Measurements from ENCODE around the gene CCSER2. TPM values are rescaled to one million over a fixed set of nuclear protein-coding genes. Genes with fewer than 3 reads are reported as not detected.

The CCSER2 gene
- total RNA-seq, 4 donors from 2014 or later, result 33.7 to 63.9 (median 47.5) TPM

- TF ChIP-seq CTCF (IDR thresholded peaks at IDR 0.05), result no peak
- no peak for TF ChIP-seq POLR2A (IDR thresholded peaks at IDR 0.05)
- H3K27me3 ChIP-seq, result no peaks in the 10 kb centered on the region
- H3K36me3 ChIP-seq, result no peaks in the 10 kb centered on the region
- DNase-seq, result no peak
- no peak overlapping the region for H3K27ac ChIP-seq
- no peaks in the 10 kb centered on the region for H3K9me3 ChIP-seq
- peaks cover 0 to 6% (median 0%) of the 10 kb centered on the region in 4 donors for H3K4me1 ChIP-seq
- H3K4me3 ChIP-seq, result no peak overlapping the region
Observed at GRCh38 chr10:84539216-84539615, 210.8 kb downstream of the CCSER2 start.

GRCh38 chr10:84540022-84540616, 211.7 kb downstream of the CCSER2 start:
- no peaks in the 10 kb centered on the region for H3K27me3 ChIP-seq
- TF ChIP-seq CTCF (IDR thresholded peaks at IDR 0.05), result no peak
- no peak for TF ChIP-seq POLR2A (IDR thresholded peaks at IDR 0.05)
- no peaks in the 10 kb centered on the region for H3K9me3 ChIP-seq
- H3K4me3 ChIP-seq, result no peak overlapping the region
- no peak overlapping the region for H3K27ac ChIP-seq
- no peak for DNase-seq
- peaks cover 0 to 6% (median 0%) of the 10 kb centered on the region in 4 donors for H3K4me1 ChIP-seq
- H3K36me3 ChIP-seq, result no peaks in the 10 kb centered on the region

- peak; percentile 26 to 75 (median 74) for DNase-seq
- H3K4me1 ChIP-seq, result peaks cover 0 to 6% (median 0%) of the 10 kb centered on the region in 4 donors
- H3K27ac ChIP-seq, result no peak overlapping the region
- TF ChIP-seq POLR2A (IDR thresholded peaks at IDR 0.05) (no peak), CTCF (IDR thresholded peaks at IDR 0.05) (peak in 5 of 6 experiments; percentile 55 to 69 (median 64))
- no peaks in the 10 kb centered on the region for H3K27me3 ChIP-seq
- no peaks in the 10 kb centered on the region for H3K9me3 ChIP-seq
- no peaks in the 10 kb centered on the region for H3K36me3 ChIP-seq
- peak overlapping the region in 3 of 4 donors; percentile 19 to 40 (median 40) for H3K4me3 ChIP-seq
Observed at GRCh38 chr10:84540617-84541288, 212.4 kb downstream of the CCSER2 start.

GRCh38 chr10:84541289-84541637, 212.9 kb downstream of the CCSER2 start:
- no peak for DNase-seq
- H3K4me3 ChIP-seq, result no peak overlapping the region
- TF ChIP-seq POLR2A (IDR thresholded peaks at IDR 0.05) (no peak), CTCF (IDR thresholded peaks at IDR 0.05) (no peak)

GRCh38 chr10:84542522-84543490, 214.4 kb downstream of the CCSER2 start:
- no peak for DNase-seq
- H3K9me3 ChIP-seq, result no peaks in the 10 kb centered on the region
- H3K27ac ChIP-seq, result no peak overlapping the region
- H3K4me3 ChIP-seq, result no peak overlapping the region
- H3K27me3 ChIP-seq, result no peaks in the 10 kb centered on the region
- peaks cover 0 to 6% (median 0%) of the 10 kb centered on the region in 4 donors for H3K4me1 ChIP-seq
- no peak for TF ChIP-seq POLR2A (IDR thresholded peaks at IDR 0.05)
- TF ChIP-seq CTCF (IDR thresholded peaks at IDR 0.05), result no peak
- no peaks in the 10 kb centered on the region for H3K36me3 ChIP-seq

More at GRCh38 chr10:84541289-84541637, 212.9 kb downstream of the CCSER2 start:
- Histone ChIP-seq H3K9me3 (no peaks in the 10 kb centered on the region), H3K27ac (no peak overlapping the region), H3K4me1 (peaks cover 0 to 6% (median 0%) of the 10 kb centered on the region in 4 donors), H3K27me3 (no peaks in the 10 kb centered on the region), H3K36me3 (no peaks in the 10 kb centered on the region)
